Measurements from ENCODE around the gene RXFP4.

DNA sequence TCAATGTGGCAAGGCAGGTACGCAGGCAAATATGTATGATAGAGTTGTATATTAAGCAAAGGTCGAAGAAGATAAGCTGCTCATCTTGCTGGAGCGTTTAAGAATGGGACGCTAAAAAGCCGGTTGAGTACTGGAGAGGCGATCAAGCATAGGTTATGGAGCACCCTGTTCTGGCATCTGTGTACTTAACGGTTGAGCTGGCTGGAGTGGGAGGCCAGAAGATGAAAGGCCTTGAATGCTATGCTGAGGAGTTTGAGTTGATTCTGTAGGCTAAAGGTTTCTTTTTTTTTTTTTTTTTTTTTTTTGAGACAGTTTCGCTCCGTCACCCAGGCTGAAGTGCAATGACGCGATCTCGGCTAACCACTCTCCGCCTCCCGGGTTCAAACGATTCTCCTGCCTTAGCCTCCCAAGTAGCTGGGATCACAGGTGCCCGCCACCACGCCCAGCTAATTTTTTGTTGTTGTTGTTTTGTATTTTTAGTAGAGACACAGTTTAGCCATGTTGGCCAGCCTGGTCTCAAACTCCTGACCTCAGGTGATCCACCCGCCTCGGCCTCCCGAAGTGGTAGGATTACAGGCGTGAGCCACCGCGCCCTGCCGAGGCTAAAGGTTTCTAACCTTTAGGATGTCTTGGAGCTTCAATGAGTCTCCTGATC lies 6.4 kb upstream of the RXFP4 start:
- no peak for TF ChIP-seq CTCF (IDR thresholded peaks at IDR 0.05)
- TF ChIP-seq POLR2AphosphoS5 (IDR thresholded peaks at IDR 0.05; ENCODE audit: insufficient read depth in 1 of 2, low read depth in 1 of 2) = no peak
